ENCODE data around the gene SRC. TPM values are rescaled to one million over a fixed set of nuclear protein-coding genes. Genes with fewer than 3 reads are reported as not detected.

SRC gene
- total and polyA plus RNA-seq, 2 of the 8 experiments (the other 6 are each of a cell fraction or from before 2014, with no cell fraction given) = 27.6 to 28.8 TPM

GRCh38 chr20:37355252-37356180 is 9.6 kb downstream of the SRC start (continued):
- TF ChIP-seq MAFK (IDR thresholded peaks at IDR 0.05; ENCODE audit: low read depth, low read length) (no peak), E2F6 (IDR thresholded peaks at IDR 0.05) (no peak), MAX (IDR thresholded peaks at IDR 0.05) (no peak), KDM1A (IDR thresholded peaks at IDR 0.05; ENCODE audit: borderline replicate concordance, low read length) (no peak), TBP (IDR thresholded peaks at IDR 0.05; ENCODE audit: low read depth, low read length) (no peak), ASH2L (IDR thresholded peaks at IDR 0.05; ENCODE audit: low read length) (no peak), ZNF274 (IDR thresholded peaks at IDR 0.05; ENCODE audit: borderline replicate concordance, extremely low read depth, low read length) (no peak), HDAC2 (IDR thresholded peaks at IDR 0.05; ENCODE audit: borderline replicate concordance in 1 of 2, low read depth in 2 of 2, low read length in 2 of 2) (no peak)

Measured in H1 (cell line).